GM21825 (cell line): Measurements from ENCODE around the gene FXN.
"Not testable (repeated sequence)": the region's sequence is repeated elsewhere in the genome, so short reads cannot be mapped to it uniquely, and the experiment has no call there.

Experiments
- ATAC-seq: cut with Tn5 transposase; IDR thresholded peaks from one replicate; pipeline ENCODE4 v1.9.1; 2021; ENCODE audit warnings: mild to moderate bottlenecking, moderate library complexity; ENCODE audit not compliant: unreplicated experiment

FXN gene

DNA sequence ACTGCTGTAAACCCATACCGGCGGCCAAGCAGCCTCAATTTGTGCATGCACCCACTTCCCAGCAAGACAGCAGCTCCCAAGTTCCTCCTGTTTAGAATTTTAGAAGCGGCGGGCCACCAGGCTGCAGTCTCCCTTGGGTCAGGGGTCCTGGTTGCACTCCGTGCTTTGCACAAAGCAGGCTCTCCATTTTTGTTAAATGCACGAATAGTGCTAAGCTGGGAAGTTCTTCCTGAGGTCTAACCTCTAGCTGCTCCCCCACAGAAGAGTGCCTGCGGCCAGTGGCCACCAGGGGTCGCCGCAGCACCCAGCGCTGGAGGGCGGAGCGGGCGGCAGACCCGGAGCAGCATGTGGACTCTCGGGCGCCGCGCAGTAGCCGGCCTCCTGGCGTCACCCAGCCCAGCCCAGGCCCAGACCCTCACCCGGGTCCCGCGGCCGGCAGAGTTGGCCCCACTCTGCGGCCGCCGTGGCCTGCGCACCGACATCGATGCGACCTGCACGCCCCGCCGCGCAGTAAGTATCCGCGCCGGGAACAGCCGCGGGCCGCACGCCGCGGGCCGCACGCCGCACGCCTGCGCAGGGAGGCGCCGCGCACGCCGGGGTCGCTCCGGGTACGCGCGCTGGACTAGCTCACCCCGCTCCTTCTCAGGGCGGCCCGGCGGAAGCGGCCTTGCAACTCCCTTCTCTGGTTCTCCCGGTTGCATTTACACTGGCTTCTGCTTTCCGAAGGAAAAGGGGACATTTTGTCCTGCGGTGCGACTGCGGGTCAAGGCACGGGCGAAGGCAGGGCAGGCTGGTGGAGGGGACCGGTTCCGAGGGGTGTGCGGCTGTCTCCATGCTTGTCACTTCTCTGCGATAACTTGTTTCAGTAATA is at the start of gene FXN:
Gene FXN, plus strand, starts transcription at position 315 of the 871 bp plus-strand sequence. Its CDS starts 31 bp downstream, at position 346.
- ATAC-seq = peak; percentile 92

DNA sequence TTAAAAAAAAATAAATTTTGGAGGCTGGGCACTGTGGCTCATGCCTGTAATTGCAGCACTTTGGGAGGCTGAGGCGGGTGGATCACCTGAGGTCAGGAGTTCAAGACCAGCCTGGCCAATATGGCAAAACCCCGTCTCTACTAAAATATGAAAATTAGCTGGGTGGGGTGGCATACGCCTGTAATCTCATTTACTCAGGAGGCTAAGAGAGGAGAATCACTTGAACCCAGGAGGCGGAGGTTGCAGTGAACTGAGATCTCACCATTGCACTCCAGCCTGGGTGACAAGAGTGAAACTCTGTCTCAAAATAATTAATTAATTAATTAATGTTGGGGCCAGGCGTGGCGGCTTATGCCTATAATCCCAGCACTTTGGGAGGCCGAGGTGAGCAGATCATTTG is 48.6 kb upstream of the FXN start:
- not testable (repeated sequence) for ATAC-seq

DNA sequence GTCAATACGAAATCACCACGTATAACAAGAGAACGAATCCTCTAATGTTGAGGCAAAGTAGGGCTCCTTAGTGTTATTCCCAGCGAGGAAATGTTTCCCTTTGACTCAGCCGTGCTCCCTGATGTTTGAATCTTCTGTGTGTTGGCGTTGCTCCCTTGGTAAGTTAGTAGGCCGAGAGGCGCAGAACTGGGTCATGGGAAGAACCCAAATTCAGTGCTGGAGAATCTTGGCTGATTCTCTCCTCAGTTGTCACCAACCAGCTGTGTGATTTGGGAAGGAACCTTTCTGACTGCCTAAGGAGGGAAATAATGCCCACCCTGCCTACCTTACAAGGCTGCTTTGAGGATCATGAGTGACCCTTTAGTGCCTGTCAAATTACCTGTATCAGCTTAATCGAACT is 44.1 kb upstream of the FXN start:
- no peak for ATAC-seq

DNA sequence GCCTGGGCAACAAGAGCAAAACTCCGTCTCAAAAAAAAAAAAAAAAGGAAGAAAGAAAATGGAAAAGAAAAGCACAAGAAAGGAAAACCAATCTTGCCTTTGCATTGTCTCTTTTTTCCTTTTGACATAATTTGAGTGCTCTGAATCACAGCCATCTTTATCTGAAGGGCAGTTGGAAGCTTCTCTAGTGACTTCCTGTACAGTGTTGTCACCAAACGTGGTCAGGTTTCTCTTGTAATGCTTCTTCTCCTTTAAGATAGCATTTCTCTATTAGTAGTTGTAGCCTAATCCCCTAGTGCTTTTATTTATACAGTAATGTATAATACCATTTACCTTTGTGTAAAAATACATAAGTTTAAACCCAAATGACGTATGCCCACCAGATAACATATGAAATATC is 39.8 kb upstream of the FXN start:
- ATAC-seq = no peak

DNA sequence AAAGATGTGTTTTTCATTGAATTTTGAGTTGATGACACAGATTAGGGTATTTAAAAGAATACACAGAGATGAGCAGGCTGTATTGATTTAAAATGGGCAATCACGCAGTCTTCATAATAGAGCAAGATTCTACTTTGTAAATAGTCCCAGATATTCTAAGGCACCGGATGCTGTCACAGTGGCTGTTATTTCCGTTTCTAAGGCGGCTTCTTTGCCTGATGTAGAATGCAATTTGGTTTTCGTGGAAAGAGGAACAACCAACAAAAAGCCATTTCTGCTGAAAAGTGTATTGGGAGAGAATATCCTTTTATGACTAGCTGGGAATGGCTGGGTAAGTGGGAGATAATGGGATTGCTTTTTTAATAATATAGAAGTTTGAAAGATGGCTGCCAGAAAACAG is 39.1 kb upstream of the FXN start:
- ATAC-seq = no peak

DNA sequence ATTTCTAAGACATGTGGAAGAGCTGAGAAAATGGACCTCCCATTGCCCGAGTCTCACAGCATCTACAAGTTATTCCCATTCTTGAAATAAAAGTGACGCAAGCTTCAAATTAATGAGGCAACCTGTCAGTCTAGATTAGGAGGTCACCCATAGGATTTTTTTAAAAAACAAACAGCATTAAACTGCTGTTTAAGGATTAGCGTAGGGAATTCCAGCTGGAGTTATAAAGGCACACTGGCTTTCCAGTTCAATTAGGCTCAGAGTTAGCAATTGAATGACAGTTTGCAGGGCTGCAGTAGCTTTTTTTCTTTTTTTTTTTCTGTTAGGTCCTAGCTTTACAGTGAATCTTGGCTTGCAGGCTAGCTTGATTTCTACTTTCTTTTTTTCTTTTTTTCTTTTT is 37.9 kb upstream of the FXN start:
- ATAC-seq = no peak

DNA sequence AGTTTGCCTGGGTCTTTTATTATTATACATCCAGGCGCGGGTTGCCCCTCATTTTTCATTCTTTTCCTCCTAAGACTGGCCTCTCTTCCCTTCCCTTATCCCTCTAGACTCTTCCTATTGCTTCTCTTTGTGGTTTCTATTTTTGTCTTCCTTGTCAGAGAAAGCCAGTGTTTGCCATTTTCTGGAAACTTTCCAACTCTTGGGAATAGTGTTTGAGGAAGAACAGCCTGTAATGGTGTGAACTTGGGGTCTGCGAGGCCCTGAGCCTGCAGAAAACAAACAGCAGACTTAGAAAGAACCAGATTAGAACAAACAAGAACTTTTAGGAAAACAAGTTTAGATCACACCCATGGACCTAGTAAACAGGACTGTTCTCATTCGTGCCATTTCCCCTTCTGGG is 37.2 kb upstream of the FXN start:
- ATAC-seq = no peak

DNA sequence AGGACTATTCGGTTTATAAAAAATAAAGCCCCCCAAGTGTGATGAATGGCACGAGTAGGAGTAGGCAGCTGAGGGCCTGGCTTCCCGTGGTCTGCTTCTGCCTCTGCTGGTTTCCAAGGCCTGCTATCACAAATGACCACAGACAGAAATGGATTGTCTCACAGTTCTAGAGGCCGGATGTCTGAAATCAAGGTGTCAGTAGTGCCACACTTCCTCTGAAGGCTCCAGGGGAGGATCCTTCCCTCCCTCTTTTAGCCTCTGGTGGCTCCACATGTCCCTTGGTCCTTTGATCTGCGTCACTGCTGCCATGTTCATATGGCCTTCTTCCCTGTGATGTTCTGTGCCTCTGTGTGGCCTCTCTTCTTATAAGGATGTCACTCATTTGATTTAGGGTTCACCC is 36.7 kb upstream of the FXN start:
- ATAC-seq = no peak

DNA sequence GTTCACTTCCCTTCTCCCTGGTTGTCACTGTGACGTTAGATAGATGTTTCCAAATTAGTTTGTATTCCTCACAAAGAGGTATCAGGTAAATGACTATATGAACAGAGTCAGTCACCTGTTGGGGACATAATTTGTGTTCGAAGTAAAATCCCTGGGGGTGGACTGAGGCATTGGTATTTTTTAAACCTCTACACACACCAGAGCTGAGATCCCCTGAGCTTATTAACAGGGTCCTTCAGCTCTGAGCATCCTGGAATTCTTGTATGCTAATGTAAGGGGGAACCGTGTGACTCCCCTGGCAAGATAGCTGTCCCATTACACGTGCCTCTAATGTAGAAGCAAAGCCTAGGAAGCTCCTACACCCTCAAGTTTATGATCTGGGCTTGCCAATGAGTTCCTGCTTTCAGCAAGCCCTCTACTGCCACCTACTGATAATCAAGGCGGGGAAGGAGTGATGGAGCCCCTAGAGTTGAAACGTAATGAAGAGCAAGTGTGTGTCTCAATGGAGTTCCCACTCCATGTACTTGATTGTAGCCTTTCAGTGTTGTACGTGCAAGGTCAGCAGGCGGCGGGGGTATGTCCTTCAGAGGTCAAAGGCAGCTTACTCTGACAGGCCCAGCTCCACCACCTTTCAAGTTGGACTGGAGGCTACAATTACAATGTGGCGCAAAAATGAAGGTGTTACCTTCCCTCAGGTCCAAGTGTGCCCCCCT is 36.0 kb upstream of the FXN start:
- peak; percentile 81 for ATAC-seq

DNA sequence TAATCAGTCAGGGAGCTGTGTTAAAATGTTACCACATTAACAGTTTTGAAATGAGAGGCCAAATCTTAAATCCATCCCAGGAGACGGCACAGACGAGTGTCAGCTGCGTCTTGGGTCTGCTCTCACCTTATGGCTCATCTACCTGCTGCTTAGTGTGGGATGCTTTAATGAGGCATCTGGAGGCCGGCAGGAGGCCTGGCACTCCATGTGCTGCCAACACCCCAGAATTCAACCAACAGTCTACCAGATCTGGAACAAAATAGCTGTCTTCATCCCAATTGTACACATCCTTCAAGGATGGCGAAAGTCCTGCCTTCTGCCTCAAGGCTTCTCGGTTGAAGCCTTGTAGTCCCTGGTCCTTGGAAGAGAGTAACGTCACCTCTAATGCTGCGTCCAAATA is 33.6 kb upstream of the FXN start:
- no peak for ATAC-seq

DNA sequence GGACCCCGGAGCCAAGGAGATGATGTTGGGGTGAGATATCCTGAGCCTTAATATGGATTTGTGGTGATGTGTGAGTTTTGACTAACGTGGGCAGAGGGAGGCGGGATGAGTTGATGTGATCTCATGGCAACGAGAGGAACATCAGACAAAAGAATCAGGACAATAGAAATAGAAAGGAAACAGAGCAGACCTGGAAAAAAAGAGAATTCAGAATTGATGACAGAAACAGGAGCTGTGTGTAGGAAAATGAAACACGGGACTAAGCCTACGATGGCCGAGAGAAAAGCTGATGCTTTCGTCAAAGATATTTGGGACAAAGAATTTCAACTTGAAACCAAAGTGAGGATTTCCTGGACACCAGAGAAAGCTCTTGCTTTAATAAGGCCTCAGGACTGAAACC is 32.5 kb upstream of the FXN start:
- ATAC-seq = no peak

DNA sequence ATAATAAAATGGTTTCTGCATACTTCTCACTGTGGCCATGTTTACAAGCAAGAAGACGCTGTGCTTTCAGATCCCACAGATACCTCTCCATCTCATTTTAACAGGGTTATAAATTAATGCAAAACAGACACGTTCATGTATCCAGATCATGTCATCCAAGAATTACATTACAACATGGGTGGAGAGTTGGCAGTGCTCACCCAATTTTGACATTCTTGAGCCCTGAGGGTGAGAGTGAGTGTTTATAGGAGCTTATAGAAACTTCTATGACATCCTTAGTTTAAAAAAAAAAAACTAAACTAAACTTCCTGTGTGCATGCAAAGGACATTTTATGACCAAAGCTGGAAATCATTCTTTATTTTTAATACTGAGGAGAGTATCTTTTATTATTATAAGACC is 30.7 kb upstream of the FXN start:
- no peak for ATAC-seq

DNA sequence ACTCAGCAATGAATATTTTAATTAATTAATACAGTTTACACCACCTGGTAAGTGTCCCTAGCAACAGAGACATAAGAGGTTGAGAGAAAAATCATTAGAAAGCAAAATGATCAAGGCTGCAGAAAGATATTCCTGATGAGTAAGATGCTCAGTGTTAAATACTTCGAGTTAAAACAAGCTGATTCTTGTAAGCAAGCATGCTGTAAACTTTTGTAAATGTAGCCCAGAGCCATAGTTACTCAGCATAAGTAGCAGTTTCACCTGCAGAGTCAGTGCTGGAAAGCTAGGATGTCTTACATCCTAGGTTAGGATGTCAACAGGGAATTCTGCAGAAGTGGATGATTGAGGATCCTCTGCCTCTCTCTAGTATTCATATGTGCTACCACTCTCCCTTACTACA is 25.8 kb upstream of the FXN start:
- no peak for ATAC-seq

DNA sequence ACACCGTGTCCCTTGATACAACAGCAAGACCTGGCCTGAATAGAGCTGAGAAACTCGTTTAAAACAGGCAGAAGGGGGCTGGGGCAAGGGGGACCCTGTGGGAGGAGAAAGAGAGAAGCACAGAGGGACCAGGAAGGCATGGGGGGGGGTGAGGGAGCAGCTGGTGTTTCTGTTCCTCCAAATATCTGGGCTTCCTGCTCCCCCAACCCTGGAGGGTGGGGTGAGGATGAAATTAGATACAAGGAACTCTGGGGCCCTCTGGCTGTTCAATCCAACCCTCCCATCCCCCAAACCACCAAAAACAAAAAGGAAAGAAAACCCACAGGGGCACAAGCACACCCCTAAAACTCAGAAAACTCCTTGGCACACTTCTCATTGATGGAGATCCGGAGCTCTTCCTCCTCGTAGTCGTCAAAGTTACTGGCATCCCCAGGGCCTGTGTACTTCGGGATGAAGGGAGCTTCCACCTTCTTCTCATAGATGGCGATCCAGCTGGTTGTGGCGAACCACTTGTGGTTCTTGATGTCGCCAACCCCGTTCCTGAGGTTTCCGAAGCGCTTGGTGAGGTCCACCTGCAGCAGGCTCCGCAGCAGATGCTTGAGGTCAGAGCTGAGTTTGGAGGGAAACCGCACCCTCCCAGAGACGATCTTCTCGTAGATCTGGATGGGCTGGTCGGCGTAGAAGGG is 22.7 kb upstream of the FXN start:
- no peak for ATAC-seq

DNA sequence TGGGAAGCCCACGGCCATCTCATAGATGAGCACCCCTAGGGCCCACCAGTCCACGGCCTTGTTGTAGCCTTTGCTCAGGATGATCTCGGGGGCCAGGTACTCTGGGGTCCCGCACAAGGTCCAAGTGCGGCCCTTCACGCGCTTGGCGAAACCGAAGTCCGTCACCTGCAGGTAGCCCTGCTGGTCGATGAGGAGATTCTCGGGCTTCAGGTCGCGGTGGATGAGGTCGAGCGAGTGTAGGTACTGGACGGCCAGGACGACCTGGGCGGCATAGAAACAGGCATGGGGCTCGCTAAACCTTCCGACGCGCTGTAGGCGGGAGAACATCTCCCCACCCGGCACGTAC is 22.2 kb upstream of the FXN start:
- ATAC-seq = no peak

DNA sequence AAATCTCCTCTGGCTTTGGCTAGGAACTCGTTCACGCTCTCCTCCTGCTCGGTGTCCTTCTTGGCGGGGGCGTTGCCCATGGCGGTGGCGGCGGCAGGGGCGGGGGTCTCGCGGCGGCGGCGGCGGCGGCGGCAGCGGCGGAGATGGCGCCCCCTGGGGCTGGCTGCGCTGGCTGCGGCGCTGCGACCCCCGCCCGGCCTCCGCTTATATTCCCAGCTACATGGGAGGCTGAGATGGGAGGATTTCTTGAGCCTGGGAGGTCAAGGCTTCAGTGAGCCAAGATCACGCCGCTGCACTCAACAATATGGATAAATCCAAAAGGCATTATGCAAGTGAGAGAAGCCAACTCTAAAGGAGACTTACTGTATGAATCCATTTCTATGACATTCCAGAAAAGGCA is 21.5 kb upstream of the FXN start, which contains the start of gene PRKACG:
Gene PRKACG, minus strand, starts transcription at position 101 of the 400 bp plus-strand sequence. Its CDS starts 21 bp downstream, at position 80.
- no peak for ATAC-seq

DNA sequence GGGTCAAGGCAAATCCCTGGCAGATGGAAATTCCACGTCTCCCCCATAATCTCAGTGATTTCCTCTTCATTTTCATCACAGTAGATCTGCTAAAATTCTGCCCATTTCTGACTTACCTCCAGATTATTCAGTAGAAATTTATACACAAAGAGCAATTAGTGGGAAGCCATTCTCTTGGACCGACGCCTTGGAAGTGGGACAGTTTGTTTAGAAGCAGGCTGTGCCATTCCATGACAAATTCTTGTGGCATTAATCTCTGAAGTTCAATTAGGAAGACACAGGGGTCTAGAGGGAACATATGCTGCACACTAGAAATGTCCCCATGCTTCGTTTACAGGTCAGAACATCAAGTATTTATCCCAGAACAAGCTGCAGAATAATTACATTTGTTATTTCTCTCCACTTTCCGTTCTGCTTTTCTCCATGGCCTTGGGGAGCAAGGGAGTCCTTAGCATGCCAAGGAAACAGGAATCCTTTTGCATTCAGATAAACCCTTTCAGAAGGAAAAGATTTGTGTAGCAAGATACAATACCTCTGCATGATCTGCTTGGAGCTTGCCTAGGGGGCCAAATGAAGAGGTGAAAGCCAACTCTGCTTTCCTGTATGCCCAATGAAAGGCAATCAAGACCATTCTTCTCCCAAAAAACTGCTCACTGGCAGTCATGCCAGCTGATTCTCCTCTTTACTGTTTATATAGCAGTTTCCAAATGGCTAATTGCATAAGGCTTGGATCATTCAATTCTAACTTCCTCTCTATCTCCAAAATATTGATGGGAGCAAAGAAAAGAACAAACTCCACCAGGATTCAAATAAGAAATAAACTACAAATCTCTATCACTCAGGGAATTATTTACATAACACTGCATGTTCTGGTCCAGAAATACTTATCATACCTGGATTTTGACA is 19.1 kb upstream of the FXN start:
- no peak for ATAC-seq

DNA sequence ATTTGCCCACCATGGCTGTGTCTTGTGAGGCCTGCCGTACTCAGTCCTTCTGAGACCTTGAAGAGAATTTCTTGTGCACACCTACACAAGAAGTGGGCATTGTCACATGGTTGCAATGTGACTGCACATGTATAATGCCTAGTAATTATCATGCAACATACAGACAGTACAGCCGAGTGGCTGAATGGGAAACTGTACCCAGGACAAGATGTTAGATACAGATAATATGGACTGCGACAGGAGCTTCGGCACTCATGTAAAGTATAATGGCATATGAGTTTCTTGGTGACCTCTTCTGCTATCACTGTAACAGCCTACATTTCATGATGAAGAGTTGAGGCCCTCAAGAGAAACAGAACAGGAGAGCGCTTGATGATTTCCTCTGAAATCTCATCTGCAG is 16.8 kb upstream of the FXN start:
- ATAC-seq = no peak

DNA sequence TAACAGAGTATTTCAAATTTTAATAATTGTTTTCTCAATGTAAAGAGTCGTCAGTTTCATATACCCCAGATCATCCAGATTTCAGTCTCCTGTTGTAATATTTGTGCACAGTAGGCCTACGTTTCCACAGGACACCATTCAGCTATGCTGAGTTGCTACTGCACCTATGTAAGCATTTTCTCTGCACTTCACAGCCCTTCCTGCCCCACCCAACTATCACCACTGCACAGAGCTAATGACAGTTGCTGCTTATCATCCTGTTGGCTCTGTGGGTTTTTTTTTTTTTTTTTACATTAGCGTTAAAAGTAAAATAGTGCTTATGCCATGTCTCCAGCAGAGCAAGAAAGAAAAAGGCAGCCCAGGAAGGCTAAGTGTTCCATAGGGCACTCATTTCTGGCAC is 15.7 kb upstream of the FXN start:
- ATAC-seq = no peak

DNA sequence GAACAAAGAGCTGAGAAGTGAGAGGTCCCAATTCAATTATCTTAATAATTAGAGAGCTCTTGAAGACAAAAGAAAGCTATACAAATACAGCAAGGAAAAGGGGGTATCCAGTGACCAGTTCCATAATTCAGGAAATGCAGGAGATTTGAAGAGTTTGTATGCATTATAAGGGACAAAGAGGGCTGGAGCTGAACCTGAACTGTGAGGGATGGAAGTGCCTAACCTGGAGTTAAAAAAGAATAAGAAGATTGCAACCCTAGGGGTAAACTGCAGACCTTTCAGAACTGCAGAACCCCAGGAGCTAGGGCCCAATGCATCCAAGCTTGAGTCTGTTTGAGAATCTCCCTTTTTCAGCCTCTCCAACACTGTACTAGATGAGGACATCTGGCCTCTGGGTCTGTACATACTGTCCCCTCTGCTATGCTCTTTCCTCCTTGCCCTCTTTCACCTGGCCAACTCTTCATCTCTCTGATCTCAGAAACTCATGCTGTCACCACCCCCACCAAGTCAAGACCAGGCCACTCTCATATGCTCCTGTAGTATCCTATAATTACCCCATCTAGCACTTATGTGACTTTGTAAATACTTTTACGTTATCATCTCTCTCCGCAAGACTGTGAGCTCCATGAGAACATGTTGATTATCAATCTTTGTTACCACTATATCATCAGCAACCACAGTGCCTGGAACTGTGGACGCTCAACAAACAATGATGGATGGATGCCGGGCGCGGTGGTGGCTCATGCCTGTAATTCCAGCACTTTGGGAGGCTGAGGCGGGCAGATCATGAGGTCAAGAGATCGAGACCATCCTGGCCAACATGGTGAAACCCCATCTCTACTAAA is 15.0 kb upstream of the FXN start:
- no peak for ATAC-seq
